GM06990 (cell line): ENCODE measurements around the gene ADAMTS6.

ENCODE experiments used
- DNase-seq: peaks from one replicate; pipeline ENCODE4 v3.0.0-alpha.2; 2011; ENCODE audit not compliant: insufficient read length; ENCODE audit errors: extremely low read depth
- H3K27me3 ChIP-seq: replicated peaks from 2 replicates; pipeline ENCODE4 v1.6.0; 2011; ENCODE audit warnings: low read length; ENCODE audit not compliant: control insufficient read depth, insufficient read depth
- H3K36me3 ChIP-seq: 2 replicates; pipeline ENCODE4 v1.5.1; 2011; ENCODE audit warnings: low read length; ENCODE audit not compliant: control insufficient read depth, insufficient read depth
- H3K4me3 ChIP-seq: replicated peaks from 2 replicates; pipeline ENCODE4 v1.5.1; 2011; ENCODE audit warnings: low read depth, mild to moderate bottlenecking, control low read depth, low read length
- TF ChIP-seq, protein P1 (sequence below): IDR thresholded peaks from 2 replicates; pipeline ENCODE4 v1.5.1; 2011; ENCODE audit warnings: low read length, control low read depth, mild to moderate bottlenecking, inconsistent platforms; ENCODE audit not compliant: insufficient read depth, poor library complexity, severe bottlenecking

ADAMTS6 gene, protein sequence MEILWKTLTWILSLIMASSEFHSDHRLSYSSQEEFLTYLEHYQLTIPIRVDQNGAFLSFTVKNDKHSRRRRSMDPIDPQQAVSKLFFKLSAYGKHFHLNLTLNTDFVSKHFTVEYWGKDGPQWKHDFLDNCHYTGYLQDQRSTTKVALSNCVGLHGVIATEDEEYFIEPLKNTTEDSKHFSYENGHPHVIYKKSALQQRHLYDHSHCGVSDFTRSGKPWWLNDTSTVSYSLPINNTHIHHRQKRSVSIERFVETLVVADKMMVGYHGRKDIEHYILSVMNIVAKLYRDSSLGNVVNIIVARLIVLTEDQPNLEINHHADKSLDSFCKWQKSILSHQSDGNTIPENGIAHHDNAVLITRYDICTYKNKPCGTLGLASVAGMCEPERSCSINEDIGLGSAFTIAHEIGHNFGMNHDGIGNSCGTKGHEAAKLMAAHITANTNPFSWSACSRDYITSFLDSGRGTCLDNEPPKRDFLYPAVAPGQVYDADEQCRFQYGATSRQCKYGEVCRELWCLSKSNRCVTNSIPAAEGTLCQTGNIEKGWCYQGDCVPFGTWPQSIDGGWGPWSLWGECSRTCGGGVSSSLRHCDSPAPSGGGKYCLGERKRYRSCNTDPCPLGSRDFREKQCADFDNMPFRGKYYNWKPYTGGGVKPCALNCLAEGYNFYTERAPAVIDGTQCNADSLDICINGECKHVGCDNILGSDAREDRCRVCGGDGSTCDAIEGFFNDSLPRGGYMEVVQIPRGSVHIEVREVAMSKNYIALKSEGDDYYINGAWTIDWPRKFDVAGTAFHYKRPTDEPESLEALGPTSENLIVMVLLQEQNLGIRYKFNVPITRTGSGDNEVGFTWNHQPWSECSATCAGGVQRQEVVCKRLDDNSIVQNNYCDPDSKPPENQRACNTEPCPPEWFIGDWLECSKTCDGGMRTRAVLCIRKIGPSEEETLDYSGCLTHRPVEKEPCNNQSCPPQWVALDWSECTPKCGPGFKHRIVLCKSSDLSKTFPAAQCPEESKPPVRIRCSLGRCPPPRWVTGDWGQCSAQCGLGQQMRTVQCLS (N-terminal part only)

DNA sequence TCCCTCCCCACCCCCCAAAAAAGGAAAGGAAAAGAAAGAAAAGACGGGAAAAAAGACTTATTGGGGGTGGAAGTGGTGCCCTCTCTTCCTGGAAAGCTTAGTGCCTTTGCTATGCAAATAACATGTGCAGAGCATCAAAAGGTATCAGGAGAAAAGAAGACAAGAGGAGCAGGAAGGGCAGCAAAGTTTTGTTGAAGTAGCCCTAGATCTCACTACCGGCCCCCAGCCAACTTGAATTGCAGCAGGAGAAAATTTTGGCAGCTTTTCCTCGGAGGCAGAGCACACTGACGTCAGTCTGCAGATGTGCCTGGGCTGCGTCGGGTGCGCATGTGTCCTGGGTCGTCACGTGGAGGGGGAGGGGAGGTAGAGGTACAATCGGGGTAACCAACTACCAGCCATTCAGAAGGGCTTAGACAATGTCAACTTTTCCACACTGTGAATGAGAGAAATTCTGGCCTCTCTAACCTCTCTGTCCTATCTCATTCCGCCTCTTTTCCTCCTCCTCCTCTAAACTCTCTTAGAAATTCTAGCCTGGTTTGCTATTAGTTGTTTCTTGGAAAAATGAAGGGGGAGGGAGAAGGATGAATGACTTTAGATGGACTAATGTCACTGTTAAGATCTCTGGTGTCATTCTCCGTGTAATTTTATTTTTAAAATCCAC, at the start of gene ADAMTS6:
TSS of gene ADAMTS6 (minus strand) at position 286 of the 661 bp plus-strand sequence. CDS start 8,247 bp downstream, outside the sequence.
- peak; percentile 81 for DNase-seq
- no peaks in the 10 kb centered on the region for H3K27me3 ChIP-seq
- H3K4me3 ChIP-seq: peak within 1 kb of the TSS; percentile 69
- TF ChIP-seq, protein P1, sequence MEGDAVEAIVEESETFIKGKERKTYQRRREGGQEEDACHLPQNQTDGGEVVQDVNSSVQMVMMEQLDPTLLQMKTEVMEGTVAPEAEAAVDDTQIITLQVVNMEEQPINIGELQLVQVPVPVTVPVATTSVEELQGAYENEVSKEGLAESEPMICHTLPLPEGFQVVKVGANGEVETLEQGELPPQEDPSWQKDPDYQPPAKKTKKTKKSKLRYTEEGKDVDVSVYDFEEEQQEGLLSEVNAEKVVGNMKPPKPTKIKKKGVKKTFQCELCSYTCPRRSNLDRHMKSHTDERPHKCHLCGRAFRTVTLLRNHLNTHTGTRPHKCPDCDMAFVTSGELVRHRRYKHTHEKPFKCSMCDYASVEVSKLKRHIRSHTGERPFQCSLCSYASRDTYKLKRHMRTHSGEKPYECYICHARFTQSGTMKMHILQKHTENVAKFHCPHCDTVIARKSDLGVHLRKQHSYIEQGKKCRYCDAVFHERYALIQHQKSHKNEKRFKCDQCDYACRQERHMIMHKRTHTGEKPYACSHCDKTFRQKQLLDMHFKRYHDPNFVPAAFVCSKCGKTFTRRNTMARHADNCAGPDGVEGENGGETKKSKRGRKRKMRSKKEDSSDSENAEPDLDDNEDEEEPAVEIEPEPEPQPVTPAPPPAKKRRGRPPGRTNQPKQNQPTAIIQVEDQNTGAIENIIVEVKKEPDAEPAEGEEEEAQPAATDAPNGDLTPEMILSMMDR: no peak
- H3K36me3 ChIP-seq: no peaks in the 10 kb centered on the region

DNA sequence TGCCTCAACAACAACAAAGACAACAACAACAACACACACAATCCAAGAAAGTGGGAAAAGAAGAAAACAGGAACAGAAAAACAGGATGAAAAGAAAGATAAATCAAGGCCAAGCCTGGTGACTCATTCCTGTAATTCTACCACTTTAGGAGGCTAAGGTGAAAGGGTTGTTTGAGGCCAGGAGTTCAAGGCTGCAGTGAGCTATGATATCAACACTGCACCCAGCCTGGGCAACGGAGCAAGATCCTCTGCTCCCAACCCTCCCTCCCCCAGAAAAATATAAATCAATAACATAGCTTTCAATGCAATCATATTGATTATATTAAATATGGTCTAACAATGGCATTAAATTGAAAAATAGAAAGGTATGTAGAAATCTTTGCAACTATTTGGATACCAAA, 49.2 kb upstream of the ADAMTS6 start:
- Histone ChIP-seq H3K4me3 (no peak overlapping the region), H3K27me3 (no peaks in the 10 kb centered on the region), H3K36me3 (no peaks in the 10 kb centered on the region; the same call in 1 of the 2 replicates)
- TF ChIP-seq, protein P1: no peak
- no peak for DNase-seq

DNA sequence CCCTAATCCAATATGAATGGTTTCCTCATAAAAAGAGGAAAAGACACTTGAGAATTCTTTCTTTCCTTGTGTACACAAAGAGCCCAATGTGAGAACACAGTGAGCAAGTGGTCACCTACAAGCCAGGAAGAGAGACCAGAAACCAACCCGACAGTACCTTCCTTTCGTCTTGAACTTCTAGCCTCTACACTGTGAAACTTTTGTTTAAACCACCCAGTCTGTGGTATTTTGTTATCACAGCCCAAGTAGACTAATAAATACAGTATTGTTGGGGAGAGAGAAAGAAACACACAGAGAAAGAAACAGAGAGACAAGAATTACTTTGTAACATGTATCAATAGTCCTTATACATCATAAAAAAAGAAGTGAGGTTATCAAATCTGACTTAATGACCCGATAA, 44.0 kb upstream of the ADAMTS6 start:
- no peak overlapping the region for H3K4me3 ChIP-seq
- no peak for DNase-seq
- TF ChIP-seq, protein P1: no peak
- H3K36me3 ChIP-seq: no peaks in the 10 kb centered on the region; the same call in 1 of the 2 replicates
- H3K27me3 ChIP-seq: no peaks in the 10 kb centered on the region

DNA sequence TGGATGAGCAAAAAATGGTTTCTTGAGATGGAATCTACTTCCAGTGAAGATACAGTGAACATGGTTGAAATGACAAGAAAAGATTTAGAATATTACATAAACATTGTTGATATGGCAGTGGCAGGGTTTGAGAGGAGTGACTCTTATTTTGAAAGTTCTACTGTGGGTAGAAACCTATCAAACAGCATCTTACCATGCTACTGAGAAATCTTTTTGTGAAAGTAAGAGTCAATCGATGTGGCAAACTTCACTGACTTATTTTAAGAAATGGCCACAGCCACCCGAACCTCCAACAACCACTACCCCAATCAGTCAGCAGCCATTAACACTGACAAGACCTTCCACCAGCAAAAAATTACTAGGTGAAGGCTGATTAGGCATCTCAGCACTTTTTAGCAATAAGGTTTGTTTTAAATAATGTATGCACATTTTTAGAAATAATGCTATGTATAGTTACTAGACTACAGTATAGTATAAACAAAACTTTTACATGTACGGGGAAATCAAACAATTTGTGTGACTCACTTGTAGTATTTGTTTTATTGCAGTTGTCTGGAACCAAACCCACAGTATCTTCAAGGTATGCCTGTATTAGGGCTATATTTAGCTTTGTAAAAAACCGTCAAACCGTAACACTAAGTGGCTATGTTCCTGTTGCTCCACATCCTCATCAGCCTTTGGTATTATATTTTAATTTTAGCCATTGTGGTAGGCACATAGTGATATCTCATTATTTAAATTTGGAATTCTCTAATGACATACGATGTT, 30.6 kb upstream of the ADAMTS6 start:
- no peaks in the 10 kb centered on the region for H3K36me3 ChIP-seq
- no peak for DNase-seq
- H3K27me3 ChIP-seq: no peaks in the 10 kb centered on the region
- no peak overlapping the region for H3K4me3 ChIP-seq
- TF ChIP-seq, protein P1: no peak

DNA sequence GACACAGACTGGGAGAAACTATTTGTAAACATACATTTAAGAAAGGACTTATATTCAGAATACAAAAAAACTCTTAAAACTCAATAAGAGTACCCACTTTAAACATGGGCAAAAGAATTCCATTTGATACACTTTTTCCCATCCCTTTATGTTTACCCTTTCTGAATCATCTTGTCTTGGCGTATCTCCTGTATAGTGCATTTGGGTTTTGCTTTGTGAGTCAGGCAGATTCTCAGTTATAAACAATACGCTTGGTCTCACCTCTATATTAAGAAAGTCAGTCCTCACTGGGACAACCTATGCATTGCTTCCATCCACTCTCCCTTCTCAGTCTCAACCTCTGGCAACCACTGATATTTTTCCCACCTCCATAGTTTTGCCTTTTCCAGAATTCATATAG, 27.3 kb upstream of the ADAMTS6 start:
- H3K4me3 ChIP-seq: no peak overlapping the region
- DNase-seq: no peak
- TF ChIP-seq, protein P1: no peak
- H3K27me3 ChIP-seq: no peaks in the 10 kb centered on the region
- no peaks in the 10 kb centered on the region for H3K36me3 ChIP-seq
